ENCODE data around the gene TBX10.
A peak's percentile ranks its signal among the peaks of the same experiment; 100 is the strongest.

Gene TBX10

DNA sequence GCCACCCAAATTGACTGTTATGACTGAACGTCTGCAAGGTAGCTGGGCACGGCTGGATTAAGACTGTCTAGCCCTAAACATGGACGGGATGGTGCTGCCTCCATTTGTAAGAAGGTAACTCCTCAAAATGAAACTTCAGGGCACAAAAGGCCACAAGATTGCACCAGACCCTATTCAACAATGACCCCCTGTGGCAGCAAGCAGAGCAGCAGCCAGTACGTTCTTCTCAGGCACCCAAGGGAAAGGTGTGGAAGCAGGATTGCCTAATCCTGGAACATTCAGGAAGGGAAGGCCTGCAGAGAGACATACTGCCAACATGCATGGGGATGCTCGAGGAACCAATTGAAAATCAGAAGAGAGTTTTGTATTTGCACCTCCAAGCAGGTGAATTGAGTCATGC lies 4.5 kb upstream of the TBX10 start:
- Mint-ChIP-seq H3K27ac (no peak overlapping the region), H3K9me3 (no peaks in the 10 kb centered on the region)

DNA sequence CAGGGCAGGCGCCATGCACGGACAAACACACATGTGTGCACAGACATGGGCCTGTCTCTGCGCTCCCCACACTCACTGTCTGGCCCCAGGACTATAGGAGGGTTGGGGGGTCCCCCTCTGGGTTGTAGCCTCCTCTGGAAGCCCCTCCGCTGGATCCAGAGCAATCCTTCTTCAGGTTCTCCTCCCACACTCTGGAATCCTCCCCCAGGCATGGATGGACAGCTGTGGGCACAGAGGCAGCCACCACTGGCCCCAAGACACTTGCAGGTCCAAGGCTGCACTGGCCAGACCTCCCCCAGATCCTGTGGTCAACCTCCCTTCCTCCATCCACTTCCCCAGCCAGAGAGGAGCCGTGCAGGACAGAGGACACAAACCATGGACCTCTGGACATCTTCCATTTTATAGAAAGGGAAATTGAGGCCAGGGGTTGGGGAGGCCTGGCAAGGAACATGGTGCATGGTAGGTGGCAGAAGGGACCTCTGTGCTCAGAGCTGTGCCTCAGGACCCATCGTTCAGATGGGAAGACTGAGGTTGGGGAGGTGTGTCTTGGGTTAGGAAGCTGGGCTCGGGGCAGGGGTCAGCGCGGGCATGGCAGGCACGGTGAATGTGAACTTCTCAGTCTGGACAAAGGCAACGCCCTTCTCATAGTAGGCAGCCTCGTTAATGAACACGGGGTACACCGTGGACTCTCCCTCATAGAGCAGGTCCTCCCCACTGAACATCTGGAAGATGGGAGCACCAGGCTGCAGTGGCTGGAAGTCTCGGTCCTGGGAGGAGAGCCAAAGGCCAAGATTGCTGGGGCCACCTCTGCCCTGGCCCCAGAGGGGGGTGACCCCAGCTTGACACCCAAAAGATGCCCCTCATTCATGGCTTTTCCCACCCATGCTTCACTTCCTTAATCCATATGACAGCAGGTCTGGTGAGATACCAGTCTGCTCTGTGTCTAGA lies 2.9 kb upstream of the TBX10 start:
- Mint-ChIP-seq H3K36me3 (ENCODE audit: low read depth) (no peaks in the 10 kb centered on the region), H3K4me3 (no peak overlapping the region), H3K27me3 (ENCODE audit: low read depth) (peaks cover 11% of the 10 kb centered on the region), H3K9me3 (no peaks in the 10 kb centered on the region), H3K27ac (no peak overlapping the region), H3K4me1 (no peaks in the 10 kb centered on the region)
- TF ChIP-seq CTCF (IDR thresholded peaks at IDR 0.05; ENCODE audit: unreplicated experiment in 3 of 3), result no peak

More for the DNA sequence above, 4.5 kb upstream of the TBX10 start:
- H3K27me3 Mint-ChIP-seq (ENCODE audit: low read depth), result peaks cover 11% of the 10 kb centered on the region
- no peaks in the 10 kb centered on the region for H3K4me1 Mint-ChIP-seq
- TF ChIP-seq CTCF (IDR thresholded peaks at IDR 0.05; ENCODE audit: unreplicated experiment in 3 of 3), result no peak
- H3K36me3 Mint-ChIP-seq (ENCODE audit: low read depth), result no peaks in the 10 kb centered on the region
- no peak overlapping the region for H3K4me3 Mint-ChIP-seq

DNA sequence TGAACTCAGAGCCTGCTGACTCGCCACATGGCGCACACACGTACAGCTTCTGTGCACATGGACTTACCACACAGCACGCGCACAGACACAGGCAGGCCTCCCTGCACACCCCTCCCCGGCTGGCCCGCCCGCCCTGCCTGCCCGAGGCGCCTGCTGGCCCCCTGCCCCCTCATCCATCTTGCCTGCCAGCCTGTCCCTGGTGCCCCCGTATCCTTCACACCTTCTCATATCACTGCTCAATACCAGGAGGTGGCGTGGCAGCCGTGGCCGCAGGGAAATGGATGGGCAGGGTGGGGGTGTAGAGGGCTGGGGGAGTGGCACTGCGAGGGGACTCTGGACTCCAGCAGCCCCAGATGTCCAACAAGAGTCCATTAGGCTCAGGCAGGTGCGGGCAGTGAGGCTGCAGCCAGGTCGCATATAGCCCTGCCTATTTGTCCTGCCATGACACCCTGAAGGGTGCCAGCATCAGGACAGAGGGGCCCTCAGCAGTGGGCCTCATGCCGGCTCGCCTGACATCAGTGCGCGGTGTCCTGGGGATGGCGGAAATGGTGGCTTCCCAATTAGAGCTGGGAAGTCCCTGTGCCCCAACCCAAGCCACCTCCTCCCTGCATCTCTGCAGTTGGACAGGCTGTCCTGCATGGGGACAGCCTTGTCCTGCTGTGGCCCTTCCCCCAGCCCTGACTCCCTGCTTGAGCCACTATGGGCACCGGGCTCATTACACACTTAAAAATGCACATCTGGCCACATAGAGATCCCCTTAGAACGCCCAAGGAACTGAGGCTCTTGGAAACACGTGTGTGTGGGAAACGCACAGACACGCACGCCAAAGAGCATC lies 2.0 kb upstream of the TBX10 start:
- H3K4me1 Mint-ChIP-seq, result no peaks in the 10 kb centered on the region
- H3K36me3 Mint-ChIP-seq (ENCODE audit: low read depth), result no peaks in the 10 kb centered on the region

DNA sequence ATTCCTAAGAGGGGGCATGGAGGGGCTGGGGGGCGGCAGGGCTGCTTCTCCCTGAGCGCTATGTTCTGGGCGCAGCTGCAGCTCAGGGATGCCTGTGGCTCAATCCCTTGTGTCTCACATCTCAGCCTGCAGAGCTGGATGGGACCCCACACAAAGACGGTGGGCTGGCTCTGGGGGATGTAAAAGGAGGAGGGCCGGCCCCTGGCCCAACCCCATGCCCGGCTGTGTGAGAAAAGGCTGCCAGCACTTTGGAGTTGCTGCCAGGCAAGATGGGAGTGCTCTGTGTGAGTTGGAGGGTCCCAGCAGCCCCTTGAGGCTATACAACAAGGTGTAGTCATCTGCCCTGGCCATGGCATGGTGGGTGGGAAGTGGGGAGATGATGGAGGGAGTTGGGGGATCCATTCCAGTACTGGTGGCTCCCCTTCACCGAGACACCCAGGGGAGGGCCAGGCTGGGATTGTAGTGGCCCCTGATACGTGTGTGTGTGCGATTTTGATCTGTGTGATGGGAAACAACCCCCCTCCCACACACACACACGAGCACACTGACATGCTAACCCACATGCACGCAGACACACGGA lies 1.3 kb upstream of the TBX10 start:
- Mint-ChIP-seq H3K4me3 (no peak overlapping the region), H3K4me1 (no peaks in the 10 kb centered on the region), H3K27me3 (ENCODE audit: low read depth) (peaks cover 6% of the 10 kb centered on the region), H3K36me3 (ENCODE audit: low read depth) (no peaks in the 10 kb centered on the region), H3K9me3 (no peaks in the 10 kb centered on the region), H3K27ac (no peak overlapping the region)
- no peak for TF ChIP-seq CTCF (IDR thresholded peaks at IDR 0.05; ENCODE audit: unreplicated experiment in 3 of 3)

More for the DNA sequence above, 2.0 kb upstream of the TBX10 start:
- H3K4me3 Mint-ChIP-seq, result no peak overlapping the region
- no peak overlapping the region for H3K27ac Mint-ChIP-seq
- H3K9me3 Mint-ChIP-seq, result no peaks in the 10 kb centered on the region
- H3K27me3 Mint-ChIP-seq (ENCODE audit: low read depth), result peaks cover 11% of the 10 kb centered on the region
- no peak for TF ChIP-seq CTCF (IDR thresholded peaks at IDR 0.05; ENCODE audit: unreplicated experiment in 3 of 3)

DNA sequence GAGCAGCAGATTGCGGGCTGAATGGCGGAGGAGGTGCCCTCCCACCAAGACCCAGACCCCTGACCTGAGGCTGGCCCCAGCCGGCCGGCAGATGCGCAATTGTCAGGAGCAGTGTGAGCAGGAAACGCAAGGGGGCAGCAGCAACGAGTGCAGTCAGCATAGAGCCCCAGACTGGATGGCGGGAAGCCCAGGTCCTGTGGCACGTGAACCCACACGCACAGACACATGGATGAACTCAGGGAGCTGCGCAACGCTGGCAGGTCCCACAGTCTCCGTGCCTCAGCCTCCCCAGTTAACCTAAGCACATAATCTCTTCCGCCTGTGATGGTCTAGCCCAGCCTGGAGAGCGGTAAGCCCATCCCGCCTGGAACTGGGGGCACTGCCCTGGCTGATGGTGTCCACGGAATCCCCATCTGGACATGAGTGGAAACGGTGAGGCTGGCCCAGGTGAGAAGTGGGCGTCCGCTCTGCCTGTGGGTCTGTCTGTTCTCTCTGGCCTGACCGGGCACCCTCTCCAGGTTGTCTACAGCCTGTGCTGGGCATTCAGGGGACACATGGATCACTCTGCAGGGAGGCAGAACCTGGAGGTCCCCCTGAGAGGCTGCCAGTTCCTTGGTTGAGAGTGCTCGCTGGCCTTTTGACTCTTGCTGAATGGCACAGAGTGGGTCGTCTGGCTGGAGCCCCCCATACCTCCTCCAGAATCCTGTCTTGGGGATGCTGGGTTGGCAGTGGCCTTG lies 626 bp upstream of the TBX10 start:
- no peaks in the 10 kb centered on the region for H3K4me1 Mint-ChIP-seq
- H3K9me3 Mint-ChIP-seq, result no peaks in the 10 kb centered on the region
- H3K4me3 Mint-ChIP-seq, result no peak overlapping the region
- peaks cover 8% of the 10 kb centered on the region for H3K27me3 Mint-ChIP-seq (ENCODE audit: low read depth)
- H3K36me3 Mint-ChIP-seq (ENCODE audit: low read depth), result no peaks in the 10 kb centered on the region
- TF ChIP-seq CTCF (IDR thresholded peaks at IDR 0.05; ENCODE audit: unreplicated experiment in 3 of 3), result peak; percentile 64 to 74 (median 69)
- H3K27ac Mint-ChIP-seq, result no peak overlapping the region
